GM18511 (cell line): Measurements from ENCODE around the gene UBASH3A.
"Not testable (repeated sequence)": the region's sequence is repeated elsewhere in the genome, so short reads cannot be mapped to it uniquely, and the experiment has no call there.

Source experiments
- ATAC-seq: cut with Tn5 transposase; IDR thresholded peaks from one replicate; pipeline ENCODE4 v1.9.1; 2021; ENCODE audit warnings: mild to moderate bottlenecking, moderate library complexity; ENCODE audit not compliant: unreplicated experiment

Gene UBASH3A

DNA sequence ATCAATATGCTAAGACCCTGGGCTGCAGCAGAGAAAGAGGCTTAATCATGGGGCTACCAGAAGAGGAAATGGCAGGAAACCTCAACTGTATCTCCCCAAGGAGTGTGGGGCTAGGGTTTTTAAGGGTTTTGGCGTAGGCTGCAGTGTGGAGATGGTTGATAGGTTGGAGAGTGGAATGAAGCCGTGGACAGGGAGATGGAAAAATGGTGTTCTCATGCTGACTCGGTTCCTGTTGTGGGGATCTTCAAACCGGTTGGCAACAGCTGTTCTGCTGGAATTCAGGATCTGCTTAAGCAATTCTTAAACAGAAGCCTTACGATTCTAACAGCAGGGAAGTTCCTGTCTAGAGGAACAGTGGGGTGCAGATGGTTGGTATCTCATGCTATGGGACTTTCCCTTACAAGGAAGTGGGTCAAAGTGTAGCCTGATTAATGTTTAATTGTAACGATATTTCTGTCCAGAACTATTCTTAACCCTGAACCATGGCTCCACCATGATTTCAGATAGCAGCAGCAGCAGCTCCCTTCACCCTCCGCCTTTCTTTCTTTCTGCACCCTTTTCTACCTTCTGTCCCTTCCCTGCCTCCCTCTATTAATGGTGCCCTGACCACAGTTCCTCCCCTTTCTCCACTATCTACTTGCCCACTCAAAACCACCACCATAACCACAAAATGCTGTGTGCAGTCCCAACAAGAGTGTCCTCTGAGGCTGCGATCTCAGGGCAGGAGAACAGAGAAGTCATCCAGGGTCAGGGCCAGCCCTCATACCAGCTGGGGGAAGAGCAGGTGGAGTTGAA lies 61.5 kb downstream of the UBASH3A start:
- ATAC-seq: peak; percentile 43

DNA sequence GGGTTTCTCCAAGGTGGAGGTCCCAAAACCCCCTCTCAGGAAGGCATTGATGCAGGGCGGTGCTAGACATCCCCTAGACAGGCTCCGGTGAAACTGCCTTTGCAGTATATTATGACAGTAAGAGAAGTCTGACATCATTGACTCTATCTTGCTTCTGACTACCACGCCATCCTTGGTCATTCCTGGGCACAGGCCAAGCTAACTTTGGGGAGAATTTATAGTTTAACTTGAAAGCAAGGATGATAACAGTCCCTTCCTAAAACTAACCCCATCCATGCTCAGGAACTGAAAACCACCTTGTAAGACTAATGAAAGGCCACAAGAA lies 62.1 kb downstream of the UBASH3A start:
- peak; percentile 37 for ATAC-seq

GRCh38 chr21:42466700-42467099 lies 63.0 kb downstream of the UBASH3A start:
- ATAC-seq: no peak

DNA sequence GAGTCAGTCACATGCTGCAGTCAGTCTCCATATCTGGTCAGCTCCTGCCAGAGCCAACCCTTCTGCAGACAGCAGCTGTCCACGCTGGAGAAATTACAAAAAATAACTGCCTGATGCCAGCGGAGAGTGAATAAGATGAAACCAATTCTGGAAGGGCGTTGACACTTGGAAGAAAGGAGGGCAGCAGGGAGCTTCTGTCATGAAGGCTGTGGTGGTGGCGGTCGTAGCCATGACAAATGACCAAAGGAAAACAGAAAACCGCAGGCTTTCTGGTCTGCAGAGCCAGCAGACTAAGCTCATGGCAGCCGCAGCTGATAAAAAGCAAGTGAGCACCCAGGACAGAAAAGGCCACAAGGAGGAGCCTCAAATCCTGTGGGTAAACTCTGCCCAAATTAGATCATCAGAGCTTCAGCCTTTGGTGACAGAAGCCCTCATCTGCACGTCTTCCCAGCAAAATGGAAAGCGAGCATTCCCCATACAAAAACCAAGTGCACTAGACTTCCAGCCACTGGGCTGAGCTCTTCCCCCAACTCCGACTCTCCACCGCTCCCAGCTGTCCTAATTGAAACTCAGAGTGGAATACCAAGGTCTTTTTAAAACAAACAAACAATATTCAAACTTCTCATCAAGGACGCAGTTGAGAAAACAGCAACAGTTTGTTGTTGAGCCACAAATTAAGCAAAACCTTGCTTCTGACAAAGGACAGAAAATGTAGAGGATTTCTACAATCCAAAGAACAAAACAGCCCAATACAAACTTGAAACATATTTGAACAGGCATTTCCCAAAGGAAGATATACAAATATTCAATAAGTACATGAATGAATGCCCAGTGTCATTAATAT lies 63.7 kb downstream of the UBASH3A start:
- ATAC-seq: no peak

DNA sequence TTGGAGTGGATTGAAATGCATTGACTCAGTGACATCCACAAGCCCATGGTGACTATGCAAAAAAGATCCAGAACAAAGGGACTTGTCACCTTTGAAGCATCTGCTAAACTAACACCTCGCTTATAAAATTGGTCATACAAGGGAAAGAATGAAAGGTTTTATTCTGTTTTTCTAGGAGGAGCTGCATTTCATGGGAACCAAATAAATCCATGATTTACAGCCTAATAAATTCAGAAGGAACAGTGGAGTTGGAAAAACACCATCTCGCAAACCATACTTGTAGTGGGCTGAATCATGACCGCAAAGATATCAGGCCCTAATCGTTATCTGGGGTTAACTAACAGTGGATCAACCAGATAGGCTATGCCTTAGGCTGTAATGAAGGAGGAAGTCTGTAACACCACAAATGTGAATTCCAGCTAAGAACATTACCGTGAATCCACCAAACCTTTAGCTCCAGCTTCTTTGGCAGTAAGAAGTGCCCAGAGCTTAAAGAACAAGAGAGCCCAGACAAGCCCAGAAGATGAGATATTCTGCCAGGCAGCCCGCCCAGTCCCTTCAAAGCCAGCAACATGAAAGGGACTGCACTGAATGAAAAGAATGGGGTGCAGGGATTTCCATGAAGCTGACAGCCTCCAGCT lies 64.9 kb downstream of the UBASH3A start:
- no peak for ATAC-seq

GRCh38 chr21:42469272-42469671 lies 65.6 kb downstream of the UBASH3A start:
- ATAC-seq: peak; percentile 48

DNA sequence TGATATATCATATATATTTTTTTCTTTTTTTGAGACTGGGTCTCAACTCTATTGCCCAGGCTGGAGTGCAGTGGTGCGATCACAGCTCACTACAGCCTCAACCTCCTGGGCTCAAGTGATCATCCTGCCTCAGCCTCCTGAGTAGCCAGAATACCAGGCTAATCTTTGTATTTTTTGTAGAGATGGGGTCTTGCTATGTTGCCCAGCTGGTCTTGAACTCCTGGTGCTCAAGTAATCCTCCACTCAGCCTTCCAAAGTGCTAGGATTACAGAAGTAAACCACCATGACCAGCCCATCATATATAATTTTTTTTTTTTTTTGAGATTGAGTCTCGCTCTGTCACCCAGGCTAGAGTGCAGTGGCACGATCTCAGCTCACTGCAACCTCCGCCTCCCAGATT lies 66.0 kb downstream of the UBASH3A start:
- not testable (repeated sequence) for ATAC-seq

DNA sequence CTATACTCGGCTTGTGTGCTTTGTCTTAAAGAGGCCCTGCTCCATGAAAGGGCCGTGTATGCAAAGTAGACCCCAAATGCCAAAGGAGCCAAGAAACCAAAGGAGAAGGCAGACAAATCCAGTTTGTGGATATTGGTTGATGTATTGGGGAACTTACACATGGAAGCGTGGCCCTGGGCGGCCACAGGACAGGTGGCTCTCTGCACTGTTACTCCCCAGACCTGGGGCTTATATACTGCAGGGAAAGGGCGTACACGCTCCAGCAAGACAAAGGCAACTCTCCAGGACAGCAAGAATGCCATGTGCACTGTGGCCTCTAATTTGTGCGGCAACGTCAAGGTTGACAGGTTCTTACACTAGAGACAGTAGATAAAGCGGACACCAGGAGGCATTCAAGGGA lies 67.5 kb downstream of the UBASH3A start:
- no peak for ATAC-seq

GRCh38 chr21:42471716-42472330 lies 68.1 kb downstream of the UBASH3A start:
- no peak for ATAC-seq

DNA sequence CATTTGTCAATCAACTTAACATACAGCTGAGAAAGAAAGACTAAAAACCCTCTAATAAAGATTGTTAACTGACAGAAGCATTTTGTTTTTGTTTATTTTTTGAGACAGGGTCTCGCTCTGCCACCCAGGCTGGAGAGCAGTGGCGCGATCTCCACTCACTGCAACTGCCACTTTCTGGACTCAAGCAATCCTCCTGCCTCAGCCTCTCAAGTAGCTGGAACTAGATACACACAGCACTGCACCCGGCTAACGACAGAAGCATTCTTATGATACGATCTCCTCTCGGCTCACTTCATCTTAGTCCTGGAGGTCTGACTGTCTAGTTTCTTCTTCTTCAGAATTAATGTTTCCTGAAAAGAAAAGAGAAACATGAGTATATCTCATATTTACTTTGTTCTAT lies 68.8 kb downstream of the UBASH3A start:
- ATAC-seq: no peak

DNA sequence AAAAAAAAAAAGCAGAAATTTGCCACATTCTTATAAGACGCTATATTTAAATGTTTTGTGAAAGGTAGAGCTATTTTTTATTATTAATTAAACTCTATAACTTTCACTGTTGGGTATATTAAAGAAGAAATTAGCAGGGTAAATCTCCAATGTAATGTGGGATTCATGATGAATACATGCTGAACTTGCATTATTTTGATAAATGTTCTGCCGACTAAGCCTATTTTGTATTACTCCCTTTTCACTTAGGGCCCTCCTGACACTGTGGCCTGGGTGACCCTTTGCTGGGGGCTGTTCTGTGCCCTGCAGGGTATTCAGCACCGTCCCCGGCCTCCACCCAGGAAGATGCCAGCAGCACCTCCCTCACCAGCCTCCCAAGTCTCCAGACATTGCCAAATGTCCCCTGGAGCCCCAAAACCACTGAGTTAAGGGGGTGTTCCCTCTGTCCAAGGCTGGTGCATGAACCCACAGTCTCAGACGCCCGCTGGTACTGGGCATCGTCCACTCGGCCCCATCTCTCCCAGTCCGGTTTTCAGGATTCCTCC lies 69.9 kb downstream of the UBASH3A start:
- no peak for ATAC-seq

GRCh38 chr21:42474043-42474831 lies 70.5 kb downstream of the UBASH3A start:
- ATAC-seq: peak; percentile 60

DNA sequence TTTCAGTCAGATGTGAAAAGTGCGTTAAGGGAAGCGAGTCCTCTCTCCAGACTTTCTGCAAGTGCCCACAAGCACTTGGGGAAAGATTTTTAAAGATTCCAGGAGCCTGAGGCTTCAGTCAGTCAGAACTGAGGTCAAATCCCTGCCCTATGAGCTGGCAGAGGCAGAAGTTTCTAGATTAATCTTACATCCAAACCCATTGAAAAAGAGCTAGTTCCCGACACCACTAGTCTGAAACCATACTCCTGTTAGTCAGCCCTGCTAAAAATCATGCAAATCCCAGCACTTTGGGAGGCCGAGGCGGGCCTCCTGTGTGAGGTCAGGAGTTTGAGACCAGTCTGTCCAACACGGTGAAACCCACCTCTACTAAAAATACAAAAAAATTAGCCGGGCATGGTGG lies 71.3 kb downstream of the UBASH3A start:
- no peak for ATAC-seq

DNA sequence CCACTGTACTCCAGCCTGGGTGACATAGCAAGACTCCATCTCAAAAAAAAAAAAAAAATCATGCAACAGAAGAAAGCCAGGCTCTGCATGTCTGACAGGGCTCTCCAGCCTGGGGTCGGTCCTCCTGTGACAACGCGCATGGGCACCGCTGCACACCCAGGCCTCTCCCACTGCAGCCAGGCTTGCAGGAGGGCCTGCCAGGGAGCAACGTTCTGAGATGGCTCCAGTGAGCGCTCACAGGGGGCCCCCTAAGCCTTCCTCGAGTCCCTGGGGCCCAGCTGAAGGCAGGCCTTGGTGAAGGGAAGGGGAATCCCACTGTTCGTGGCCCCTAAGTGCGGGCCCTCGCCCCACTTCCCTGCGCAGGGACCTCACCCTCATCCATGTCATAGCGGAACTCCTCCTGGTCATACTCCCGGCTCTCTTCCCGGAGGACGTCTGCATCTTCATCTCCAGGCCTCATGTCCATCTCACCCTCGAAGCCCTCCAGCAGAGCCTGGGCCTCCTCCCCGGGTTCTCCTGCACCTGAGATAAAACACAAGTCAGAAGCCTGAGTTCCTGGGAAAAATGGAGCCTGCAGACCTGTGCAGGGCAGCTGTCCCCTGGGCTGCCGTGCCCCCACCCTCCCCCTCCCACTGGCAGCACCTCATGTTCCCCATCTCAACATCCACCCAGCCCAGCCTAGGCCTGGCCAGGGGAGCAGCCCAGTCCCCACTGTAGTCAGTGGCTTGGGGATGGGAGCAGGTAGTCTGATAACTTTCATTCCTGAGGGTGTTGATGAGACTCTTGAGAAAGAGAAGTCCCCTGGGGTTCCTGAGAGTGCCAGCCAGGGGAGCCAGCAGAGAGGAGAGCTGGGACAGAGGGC lies 72.1 kb downstream of the UBASH3A start:
- no peak for ATAC-seq

- no peak for ATAC-seq
Measured at GRCh38 chr21:42476388-42477331, 73.0 kb downstream of the UBASH3A start.

- peak; percentile 60 for ATAC-seq
Measured at GRCh38 chr21:42478504-42478903, 74.8 kb downstream of the UBASH3A start.

GRCh38 chr21:42479582-42479981 lies 75.9 kb downstream of the UBASH3A start:
- ATAC-seq: no peak

GRCh38 chr21:42480736-42481135 lies 77.0 kb downstream of the UBASH3A start:
- no peak for ATAC-seq
